SK-N-SH (cell line): Measurements from ENCODE around the gene AAMDC. TPM values are rescaled to one million over a fixed set of nuclear protein-coding genes. Genes with fewer than 3 reads are reported as not detected.

Experiments used
- CTCF ChIA-PET: fragments of 300-600, 350-600 bp; formaldehyde crosslinking; extraction: SDS; loops from one replicate; lab custom pipeline; 2021; lab: Yijun Ruan, JAX
- POLR2A ChIA-PET: fragments of 350-600 bp; sonication (Branson Sonifier 250); formaldehyde crosslinking; extraction: SDS; loops from one replicate; lab custom pipeline; 2020; ENCODE audit warnings: antibody characterized with exemption, inconsistent platforms; lab: Yijun Ruan, JAX
- DNase-seq: peaks from one replicate; pipeline ENCODE4 v3.0.0; 2012
- H2AFZ ChIP-seq: fragments of 200-600 bp; sonication (generic); 2 replicates; pipeline ENCODE4 v1.8.1; 2016; ENCODE audit warnings: antibody characterized with exemption, mild to moderate bottlenecking, low read depth
- H3F3A ChIP-seq: fragments of 200-600 bp; sonication (generic); replicated peaks from 2 replicates; pipeline ENCODE3; 2016; ENCODE audit warnings: antibody characterized with exemption, mild to moderate bottlenecking; ENCODE audit not compliant: insufficient read depth
- H3K27ac ChIP-seq, 2 experiments: fragments of 200-500 bp in 1 of 2; fragments of 200-600 bp in 1 of 2; sonication (Bioruptor generic) in 1 of 2; sonication (generic), shearing (Covaris generic) in 1 of 2; 2 replicates each; pipeline versions ENCODE4 v1.5.1 to v1.6.1; 2014 to 2016; ENCODE audit warnings: low read depth in 2 of 2, inconsistent platforms in 1 of 2, low read length in 1 of 2, mild to moderate bottlenecking in 1 of 2, mixed read lengths in 1 of 2
- H3K27me3 ChIP-seq: fragments of 200-600 bp; sonication (generic), shearing (Covaris generic); 2 replicates; pipeline ENCODE4 v1.6.1; 2016; ENCODE audit warnings: mixed run types; ENCODE audit not compliant: insufficient read depth
- H3K36me3 ChIP-seq, 2 experiments: fragments of 200-500 bp in 1 of 2; fragments of 200-600 bp in 1 of 2; sonication (Bioruptor generic) in 1 of 2; sonication (generic) in 1 of 2; replicated peaks in 1 of 2; 2 replicates each; pipeline versions ENCODE3 to v1.5.1; 2014 to 2016; ENCODE audit warnings: low read length in 1 of 2, mild to moderate bottlenecking in 1 of 2; ENCODE audit not compliant: insufficient read depth in 2 of 2, control insufficient read depth in 1 of 2
- H3K4me1 ChIP-seq, 2 experiments: fragments of 200-500 bp in 1 of 2; fragments of 200-600 bp in 1 of 2; sonication (Bioruptor generic) in 1 of 2; sonication (generic), shearing (Covaris generic) in 1 of 2; 2 replicates each; pipeline versions ENCODE4 v1.5.1 to v1.6.1; 2014 to 2016; ENCODE audit warnings: low read depth in 1 of 2, low read length in 1 of 2, mixed run types in 1 of 2; ENCODE audit not compliant: insufficient read depth in 2 of 2, control insufficient read depth in 1 of 2
- H3K4me2 ChIP-seq: fragments of 200-600 bp; sonication (generic), shearing (Covaris generic); 2 replicates; pipeline ENCODE4 v1.6.1; 2017; ENCODE audit warnings: mixed run types
- H3K4me3 ChIP-seq, 2 experiments: fragments of 200-500 bp in 1 of 2; fragments of 200-600 bp in 1 of 2; sonication (Bioruptor generic) in 1 of 2; sonication (generic), shearing (Covaris generic) in 1 of 2; 2 replicates each; pipeline versions ENCODE4 v1.5.1 to v1.8.1; 2014 to 2016; ENCODE audit warnings: low read depth in 2 of 2, inconsistent platforms in 1 of 2, low read length in 1 of 2, mild to moderate bottlenecking in 1 of 2, mixed read lengths in 1 of 2, moderate library complexity in 1 of 2
- H3K79me2 ChIP-seq: fragments of 200-600 bp; sonication (generic); 2 replicates; pipeline ENCODE4 v1.8.1; 2017; ENCODE audit warnings: mild to moderate bottlenecking; ENCODE audit not compliant: insufficient read depth
- H3K9ac ChIP-seq: fragments of 200-600 bp; sonication (generic); 2 replicates; pipeline ENCODE4 v1.6.1; 2017; ENCODE audit warnings: mixed run types
- H3K9me2 ChIP-seq: fragments of 200-600 bp; sonication (generic); 2 replicates; pipeline ENCODE4 v1.6.1; 2017; ENCODE audit warnings: mixed run types
- H3K9me3 ChIP-seq: fragments of 200-600 bp; sonication (generic); 2 replicates; pipeline ENCODE4 v1.6.1; 2017; ENCODE audit warnings: mixed run types, mild to moderate bottlenecking, moderate library complexity
- H4K20me1 ChIP-seq: fragments of 200-600 bp; sonication (generic); 2 replicates; pipeline ENCODE4 v1.6.1; 2017; ENCODE audit warnings: mild to moderate bottlenecking, mixed run types; ENCODE audit not compliant: insufficient read depth
- CHD2 ChIP-seq: fragments of 150-350 bp; IDR thresholded peaks from 2 replicates; pipeline ENCODE4 v1.6.1; 2018; ENCODE audit warnings: low read length; ENCODE audit not compliant: partially characterized antibody
- EP300 ChIP-seq, 2 experiments: IDR thresholded peaks; 2 replicates each; pipeline versions ENCODE4 v1.4.0 to v1.6.1; 2012; ENCODE audit warnings: borderline replicate concordance in 1 of 2, low read depth in 1 of 2, low read length in 1 of 2
- FOSL2 ChIP-seq: IDR thresholded peaks from 2 replicates; pipeline ENCODE4 v1.4.0; 2012; ENCODE audit warnings: low read depth, mild to moderate bottlenecking, moderate library complexity, borderline replicate concordance
- FOXM1 ChIP-seq: IDR thresholded peaks from 2 replicates; pipeline ENCODE4 v1.4.0; 2012; ENCODE audit warnings: low read depth, mild to moderate bottlenecking
- JUND ChIP-seq: IDR thresholded peaks from 2 replicates; pipeline ENCODE4 v1.4.0; 2012
- NFIC ChIP-seq: IDR thresholded peaks from 2 replicates; pipeline ENCODE4 v1.4.0; 2012; ENCODE audit warnings: borderline replicate concordance
- RAD21 ChIP-seq: IDR thresholded peaks from 2 replicates; pipeline ENCODE4 v1.6.1; 2012; ENCODE audit warnings: mild to moderate bottlenecking, low read length
- RCOR1 ChIP-seq: fragments of 150-350 bp; IDR thresholded peaks from 2 replicates; pipeline ENCODE4 v1.6.1; 2017; ENCODE audit warnings: antibody characterized with exemption, low read length
- RXRA ChIP-seq: IDR thresholded peaks from 2 replicates; pipeline ENCODE4 v1.4.0; 2012; ENCODE audit warnings: low read depth, mild to moderate bottlenecking, borderline replicate concordance
- SMC3 ChIP-seq: IDR thresholded peaks from 2 replicates; pipeline ENCODE4 v1.6.1; 2012; ENCODE audit warnings: low read depth, low read length, improper control_type of control experiment
- TAF1 ChIP-seq: IDR thresholded peaks from 2 replicates; pipeline ENCODE4 v1.6.1; 2012; ENCODE audit warnings: low read depth, mild to moderate bottlenecking, low read length, moderate library complexity, borderline replicate concordance
- TCF12 ChIP-seq: IDR thresholded peaks from 2 replicates; pipeline ENCODE4 v1.4.0; 2012
- TEAD4 ChIP-seq: IDR thresholded peaks from 2 replicates; pipeline ENCODE4 v1.4.0; 2012; ENCODE audit warnings: mild to moderate bottlenecking, borderline replicate concordance; ENCODE audit not compliant: insufficient read depth
- YY1 ChIP-seq: IDR thresholded peaks from 2 replicates; pipeline ENCODE4 v1.4.0; 2012; ENCODE audit warnings: low read depth, mild to moderate bottlenecking
- WGBS: methylation state at CpG from one replicate; pipeline ENCODE4 v1.1.6; 2017; ENCODE audit warnings: low lambda C conversion rate; 5-methylcytosine and 5-hydroxymethylcytosine counted together
- polyA plus RNA-seq, 3 experiments: library from polyadenylated mRNA; depleted of rRNA; stranded (reverse); fragments of >200 nt; gene quantifications; 2 replicates each; pipeline ENCODE4 v1.2.3, GENCODE V29; 2012
- TF ChIP-seq, protein P1 (sequence below): IDR thresholded peaks from 2 replicates; pipeline ENCODE4 v1.4.0; 2012; ENCODE audit warnings: low read depth
- TF ChIP-seq, protein P2 (sequence below): IDR thresholded peaks from 2 replicates; pipeline ENCODE4; 2012
- TF ChIP-seq, protein P3 (sequence below): IDR thresholded peaks from 2 replicates; pipeline ENCODE4 v1.4.0; 2012; ENCODE audit warnings: low read depth, borderline replicate concordance
- TF ChIP-seq, protein P4 (sequence below): IDR thresholded peaks from 2 replicates; pipeline ENCODE4 v1.6.1; 2012; ENCODE audit warnings: mild to moderate bottlenecking, low read depth, low read length, moderate library complexity

AAMDC gene
- polyA plus RNA-seq, 1 of the 3 experiments (the other 2 are of a cell fraction) = 66.6 TPM

DNA sequence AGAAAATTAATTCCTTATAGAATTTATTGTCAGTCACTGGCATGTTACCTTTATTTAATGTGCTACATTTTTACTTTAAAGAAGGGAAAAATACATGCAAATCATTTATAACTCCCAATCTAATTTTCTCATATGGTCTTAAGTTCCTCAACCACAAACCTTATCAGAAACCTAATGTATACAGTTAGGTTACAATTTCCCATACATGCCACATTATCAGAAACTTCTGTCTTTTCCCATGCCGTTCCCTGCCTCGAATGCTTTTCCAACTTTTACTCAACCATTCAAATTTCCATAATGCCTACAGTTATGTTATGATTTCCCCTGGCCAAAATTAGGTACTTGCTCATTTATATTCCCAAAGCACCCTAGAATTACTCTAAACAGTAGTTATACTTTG, 14.0 kb upstream of the AAMDC start:
- no peak for TF ChIP-seq FOXM1
- no peak for TF ChIP-seq YY1
- TF ChIP-seq, protein P1, sequence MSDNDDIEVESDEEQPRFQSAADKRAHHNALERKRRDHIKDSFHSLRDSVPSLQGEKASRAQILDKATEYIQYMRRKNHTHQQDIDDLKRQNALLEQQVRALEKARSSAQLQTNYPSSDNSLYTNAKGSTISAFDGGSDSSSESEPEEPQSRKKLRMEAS = no peak
- no peak for TF ChIP-seq TAF1
- no peak for TF ChIP-seq EP300 (IDR thresholded peaks at IDR 0.05; ENCODE audit: borderline replicate concordance in 1 of 2, low read depth in 1 of 2, low read length in 1 of 2)
- no peak for TF ChIP-seq JUND
- TF ChIP-seq, protein P2, sequence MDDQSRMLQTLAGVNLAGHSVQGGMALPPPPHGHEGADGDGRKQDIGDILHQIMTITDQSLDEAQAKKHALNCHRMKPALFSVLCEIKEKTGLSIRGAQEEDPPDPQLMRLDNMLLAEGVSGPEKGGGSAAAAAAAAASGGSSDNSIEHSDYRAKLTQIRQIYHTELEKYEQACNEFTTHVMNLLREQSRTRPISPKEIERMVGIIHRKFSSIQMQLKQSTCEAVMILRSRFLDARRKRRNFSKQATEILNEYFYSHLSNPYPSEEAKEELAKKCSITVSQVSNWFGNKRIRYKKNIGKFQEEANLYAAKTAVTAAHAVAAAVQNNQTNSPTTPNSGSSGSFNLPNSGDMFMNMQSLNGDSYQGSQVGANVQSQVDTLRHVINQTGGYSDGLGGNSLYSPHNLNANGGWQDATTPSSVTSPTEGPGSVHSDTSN = no peak
- no peak for TF ChIP-seq NFIC
- TF ChIP-seq TEAD4 = no peak
- no peak overlapping the region for H3K27ac ChIP-seq
- no peaks in the 10 kb centered on the region for H3K9me3 ChIP-seq
- no peak overlapping the region for H3K4me3 ChIP-seq
- H3K9me2 ChIP-seq = no peaks in the 10 kb centered on the region
- H3K79me2 ChIP-seq = peaks cover 100% of the 10 kb centered on the region
- no peak for DNase-seq
- H3K4me2 ChIP-seq = no peak overlapping the region
- POLR2A ChIA-PET = no interaction called here
- no peaks in the 10 kb centered on the region for H3K27me3 ChIP-seq
- CTCF ChIA-PET = no interaction called here
- no peaks in the 10 kb centered on the region for H3K4me1 ChIP-seq
- H3F3A ChIP-seq = peaks cover 4% of the 10 kb centered on the region
- 100% methylated on average over 2 of the region's 2 CpGs for WGBS
- no peak overlapping the region for H2AFZ ChIP-seq
- peaks cover 5 to 41% of the 10 kb centered on the region in 2 experiments for H3K36me3 ChIP-seq
- H4K20me1 ChIP-seq = peaks cover 92% of the 10 kb centered on the region
- no peak overlapping the region for H3K9ac ChIP-seq

DNA sequence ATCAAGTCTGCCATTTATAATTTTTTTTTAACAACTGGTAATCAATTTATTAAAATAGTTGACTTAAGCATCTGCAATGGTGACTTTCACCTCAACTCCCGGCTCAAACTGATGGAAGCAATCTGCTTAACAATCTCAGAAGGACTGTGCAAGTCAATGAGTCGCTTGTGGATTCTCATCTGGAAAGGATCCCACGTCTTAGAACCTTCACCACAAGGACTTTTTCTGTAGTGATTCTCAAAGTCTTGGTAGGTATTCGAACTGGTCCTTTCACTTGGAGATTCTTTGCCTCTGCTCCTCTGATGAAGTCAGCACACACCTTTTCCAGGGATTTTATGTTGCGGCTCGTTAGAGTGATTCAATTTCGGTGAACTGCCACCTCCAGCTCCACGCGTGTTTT, 7.7 kb upstream of the AAMDC start:
- ChIA-PET CTCF (no interaction called here), POLR2A (no interaction called here)
- H3F3A ChIP-seq = peaks cover 1% of the 10 kb centered on the region
- H3K9me3 ChIP-seq = peaks cover 10% of the 10 kb centered on the region; the same call in 1 of the 2 replicates
- no peak overlapping the region for H3K4me2 ChIP-seq
- 93% methylated on average over 9 of the region's 9 CpGs for WGBS
- H3K27ac ChIP-seq = no peak overlapping the region
- H2AFZ ChIP-seq = no peak overlapping the region
- H3K4me3 ChIP-seq = no peak overlapping the region
- peaks cover 7 to 48% of the 10 kb centered on the region in 2 experiments for H3K36me3 ChIP-seq
- H3K9ac ChIP-seq = no peak overlapping the region
- no peak for DNase-seq
- no peaks in the 10 kb centered on the region for H3K9me2 ChIP-seq
- H3K4me1 ChIP-seq = peaks cover 0 to 2% of the 10 kb centered on the region in 2 experiments; a peak in 2 of 4 replicates
- no peaks in the 10 kb centered on the region for H3K27me3 ChIP-seq
- H3K79me2 ChIP-seq = peaks cover 100% of the 10 kb centered on the region
- H4K20me1 ChIP-seq = peaks cover 85% of the 10 kb centered on the region
- TF ChIP-seq, protein P1 = no peak
- TF ChIP-seq RAD21 (no peak), JUND (no peak), FOSL2 (no peak), EP300 (IDR thresholded peaks at IDR 0.05; ENCODE audit: borderline replicate concordance in 1 of 2, low read depth in 1 of 2, low read length in 1 of 2) (no peak), CHD2 (no peak), TCF12 (no peak), RXRA (no peak), NFIC (no peak), SMC3 (no peak), TAF1 (no peak), RCOR1 (no peak)
- TF ChIP-seq, protein P3, sequence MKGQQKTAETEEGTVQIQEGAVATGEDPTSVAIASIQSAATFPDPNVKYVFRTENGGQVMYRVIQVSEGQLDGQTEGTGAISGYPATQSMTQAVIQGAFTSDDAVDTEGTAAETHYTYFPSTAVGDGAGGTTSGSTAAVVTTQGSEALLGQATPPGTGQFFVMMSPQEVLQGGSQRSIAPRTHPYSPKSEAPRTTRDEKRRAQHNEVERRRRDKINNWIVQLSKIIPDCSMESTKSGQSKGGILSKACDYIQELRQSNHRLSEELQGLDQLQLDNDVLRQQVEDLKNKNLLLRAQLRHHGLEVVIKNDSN = no peak
- TF ChIP-seq, protein P4, sequence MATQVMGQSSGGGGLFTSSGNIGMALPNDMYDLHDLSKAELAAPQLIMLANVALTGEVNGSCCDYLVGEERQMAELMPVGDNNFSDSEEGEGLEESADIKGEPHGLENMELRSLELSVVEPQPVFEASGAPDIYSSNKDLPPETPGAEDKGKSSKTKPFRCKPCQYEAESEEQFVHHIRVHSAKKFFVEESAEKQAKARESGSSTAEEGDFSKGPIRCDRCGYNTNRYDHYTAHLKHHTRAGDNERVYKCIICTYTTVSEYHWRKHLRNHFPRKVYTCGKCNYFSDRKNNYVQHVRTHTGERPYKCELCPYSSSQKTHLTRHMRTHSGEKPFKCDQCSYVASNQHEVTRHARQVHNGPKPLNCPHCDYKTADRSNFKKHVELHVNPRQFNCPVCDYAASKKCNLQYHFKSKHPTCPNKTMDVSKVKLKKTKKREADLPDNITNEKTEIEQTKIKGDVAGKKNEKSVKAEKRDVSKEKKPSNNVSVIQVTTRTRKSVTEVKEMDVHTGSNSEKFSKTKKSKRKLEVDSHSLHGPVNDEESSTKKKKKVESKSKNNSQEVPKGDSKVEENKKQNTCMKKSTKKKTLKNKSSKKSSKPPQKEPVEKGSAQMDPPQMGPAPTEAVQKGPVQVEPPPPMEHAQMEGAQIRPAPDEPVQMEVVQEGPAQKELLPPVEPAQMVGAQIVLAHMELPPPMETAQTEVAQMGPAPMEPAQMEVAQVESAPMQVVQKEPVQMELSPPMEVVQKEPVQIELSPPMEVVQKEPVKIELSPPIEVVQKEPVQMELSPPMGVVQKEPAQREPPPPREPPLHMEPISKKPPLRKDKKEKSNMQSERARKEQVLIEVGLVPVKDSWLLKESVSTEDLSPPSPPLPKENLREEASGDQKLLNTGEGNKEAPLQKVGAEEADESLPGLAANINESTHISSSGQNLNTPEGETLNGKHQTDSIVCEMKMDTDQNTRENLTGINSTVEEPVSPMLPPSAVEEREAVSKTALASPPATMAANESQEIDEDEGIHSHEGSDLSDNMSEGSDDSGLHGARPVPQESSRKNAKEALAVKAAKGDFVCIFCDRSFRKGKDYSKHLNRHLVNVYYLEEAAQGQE = no peak
- TF ChIP-seq, protein P2 = no peak
